HG03378 (cell line): ENCODE data around the gene AVL9.
"Not testable (repeated sequence)": the region's sequence is repeated elsewhere in the genome, so short reads cannot be mapped to it uniquely, and the experiment has no call there.

ENCODE experiments used
- ATAC-seq: cut with Tn5 transposase; IDR thresholded peaks from one replicate; pipeline ENCODE4 v1.9.1; 2021; ENCODE audit warnings: mild to moderate bottlenecking, moderate library complexity; ENCODE audit not compliant: unreplicated experiment

The AVL9 gene

GRCh38 chr7:32494946-32495297, 367 bp upstream of the AVL9 start:
- ATAC-seq = peak; percentile 21

GRCh38 chr7:32496052-32496813, 944 bp downstream of the AVL9 start:
- ATAC-seq = no peak

- not testable (repeated sequence) for ATAC-seq
Observed at GRCh38 chr7:32499755-32500154, 4.5 kb downstream of the AVL9 start.

- not testable (repeated sequence) for ATAC-seq
Observed at GRCh38 chr7:32500216-32500615, 4.9 kb downstream of the AVL9 start.

GRCh38 chr7:32500922-32501341, 5.6 kb downstream of the AVL9 start:
- peak; percentile 76 for ATAC-seq

GRCh38 chr7:32501522-32501921, 6.2 kb downstream of the AVL9 start:
- no peak for ATAC-seq

GRCh38 chr7:32502728-32503127, 7.4 kb downstream of the AVL9 start:
- ATAC-seq = no peak

GRCh38 chr7:32506266-32507054, 11.2 kb downstream of the AVL9 start:
- ATAC-seq = peak; percentile 76

- ATAC-seq = no peak
Observed at GRCh38 chr7:32507414-32507813, 12.1 kb downstream of the AVL9 start.

- ATAC-seq = no peak
Observed at GRCh38 chr7:32511791-32512190, 16.5 kb downstream of the AVL9 start.

- ATAC-seq = no peak
Observed at GRCh38 chr7:32513210-32513609, 17.9 kb downstream of the AVL9 start.

GRCh38 chr7:32515890-32516550, 20.7 kb downstream of the AVL9 start:
- peak; percentile 90 for ATAC-seq

- ATAC-seq = no peak
Observed at GRCh38 chr7:32516551-32517100, 21.3 kb downstream of the AVL9 start.

- no peak for ATAC-seq
Observed at GRCh38 chr7:32518534-32519140, 23.3 kb downstream of the AVL9 start.

- no peak for ATAC-seq
Observed at GRCh38 chr7:32519763-32520162, 24.5 kb downstream of the AVL9 start.

- no peak for ATAC-seq
Observed at GRCh38 chr7:32522746-32523530, 27.6 kb downstream of the AVL9 start.

- no peak for ATAC-seq
Observed at GRCh38 chr7:32524631-32525030, 29.3 kb downstream of the AVL9 start.

GRCh38 chr7:32525839-32526238, 30.6 kb downstream of the AVL9 start:
- no peak for ATAC-seq

GRCh38 chr7:32531402-32531801, 36.1 kb downstream of the AVL9 start:
- no peak for ATAC-seq

- ATAC-seq = no peak
Observed at GRCh38 chr7:32532086-32532485, 36.8 kb downstream of the AVL9 start.
